ENCODE measurements around the gene TM9SF4.

- TF ChIP-seq CTCF (IDR thresholded peaks at IDR 0.05 in 4 of 5, conservative IDR thresholded peaks at IDR 0.05 in 1 of 5) = no peak
- TF ChIP-seq POLR2A (IDR thresholded peaks at IDR 0.05) = no peak
Observed at GRCh38 chr20:32158943-32159660, 49.6 kb downstream of the TM9SF4 start.
